Activated CD4-positive, alpha-beta T cell treated with anti-CD3 and anti-CD28 coated beads, Interleukin-2, amount 50 U/mL, for 48 hours (primary cell): Measurements from ENCODE around the gene OLFML3.
A peak's percentile ranks its signal among the peaks of the same experiment; 100 is the strongest.
"Not testable (repeated sequence)": the region's sequence is repeated elsewhere in the genome, so short reads cannot be mapped to it uniquely, and the experiment has no call there.

ENCODE experiments used
- DNase-seq, 2 experiments: peaks; one replicate each; pipeline ENCODE4 v3.0.0-alpha.2; 2020

Gene OLFML3

GRCh38 chr1:113978863-113979702 lies at the start of gene OLFML3:
TSS of gene OLFML3 (plus strand) at chr1:113979474. CDS start at chr1:113979517, 43 bp downstream.
- peak; percentile 64 to 70 for DNase-seq

- DNase-seq: peak; percentile 58 to 63
Observed at GRCh38 chr1:113929750-113930498, 49.4 kb upstream of the OLFML3 start.

- DNase-seq: peak; percentile 68 to 79
Observed at GRCh38 chr1:113930499-113931161, 48.6 kb upstream of the OLFML3 start.

GRCh38 chr1:113931451-113931851 lies 47.8 kb upstream of the OLFML3 start:
- no peak for DNase-seq

GRCh38 chr1:113934006-113934405 lies 45.3 kb upstream of the OLFML3 start:
- no peak for DNase-seq

GRCh38 chr1:113934511-113935055 lies 44.7 kb upstream of the OLFML3 start:
- no peak for DNase-seq

GRCh38 chr1:113935176-113935575 lies 44.1 kb upstream of the OLFML3 start:
- no peak for DNase-seq

- no peak for DNase-seq
Observed at GRCh38 chr1:113935970-113936369, 43.3 kb upstream of the OLFML3 start.

- no peak for DNase-seq
Observed at GRCh38 chr1:113937146-113937545, 42.1 kb upstream of the OLFML3 start.

GRCh38 chr1:113938192-113938591 lies 41.1 kb upstream of the OLFML3 start:
- no peak for DNase-seq

GRCh38 chr1:113940365-113941244 lies 38.7 kb upstream of the OLFML3 start:
- peak; percentile 49 to 61 for DNase-seq

GRCh38 chr1:113941245-113941559 lies 38.1 kb upstream of the OLFML3 start:
- no peak for DNase-seq

- DNase-seq: no peak
Observed at GRCh38 chr1:113942527-113942926, 36.7 kb upstream of the OLFML3 start.

- DNase-seq: no peak
Observed at GRCh38 chr1:113943028-113943811, 36.1 kb upstream of the OLFML3 start.

- DNase-seq: no peak
Observed at GRCh38 chr1:113945329-113945728, 33.9 kb upstream of the OLFML3 start.

- no peak for DNase-seq
Observed at GRCh38 chr1:113946112-113946511, 33.2 kb upstream of the OLFML3 start.

GRCh38 chr1:113946678-113947387 lies 32.4 kb upstream of the OLFML3 start:
- DNase-seq: no peak

GRCh38 chr1:113947388-113948107 lies 31.7 kb upstream of the OLFML3 start:
- DNase-seq: no peak

- DNase-seq: not testable (repeated sequence)
Observed at GRCh38 chr1:113948151-113948550, 31.1 kb upstream of the OLFML3 start.

GRCh38 chr1:113949007-113949406 lies 30.3 kb upstream of the OLFML3 start:
- DNase-seq: no peak
